CD14-positive monocyte (primary cell): ENCODE measurements around the gene SYNE2. TPM values are rescaled to one million over a fixed set of nuclear protein-coding genes. Genes with fewer than 3 reads are reported as not detected.

Experiments
- DNase-seq, 3 donors: peaks; one replicate each; pipeline ENCODE4 v3.0.0-alpha.2; 2011 to 2022
- H2AFZ ChIP-seq: 2 replicates; pipeline ENCODE4 v1.6.0; 2012; ENCODE audit warnings: mild to moderate bottlenecking, low read depth, low read length, inconsistent platforms; ENCODE audit not compliant: insufficient read depth, poor library complexity, severe bottlenecking
- H3K27ac ChIP-seq, 2 donors: 1 replicate in 1 of 2; 2 replicates in 1 of 2; pipeline ENCODE4 v1.5.1; 2012 to 2013; ENCODE audit warnings: low read length in 2 of 2, control low read depth in 1 of 2, inconsistent platforms in 1 of 2, low read depth in 1 of 2, mild to moderate bottlenecking in 1 of 2
- H3K27me3 ChIP-seq, 2 donors: one replicate each; pipeline versions ENCODE4 v1.6.0 to v1.6.1; 2011 to 2013; ENCODE audit warnings: low read length in 2 of 2; ENCODE audit not compliant: control insufficient read depth in 2 of 2, insufficient read depth in 2 of 2
- H3K36me3 ChIP-seq, 2 donors: replicated peaks in 1 of 2; 1 replicate in 1 of 2; 2 replicates in 1 of 2; pipeline versions ENCODE4 v1.5.1 to v1.6.1; 2012 to 2013; ENCODE audit warnings: low read length in 2 of 2, control low read depth in 1 of 2, inconsistent platforms in 1 of 2, mild to moderate bottlenecking in 1 of 2; ENCODE audit not compliant: insufficient read depth in 2 of 2, control insufficient read depth in 1 of 2
- H3K4me1 ChIP-seq, 2 donors: 1 replicate in 1 of 2; 2 replicates in 1 of 2; pipeline versions ENCODE4 v1.5.1 to v1.6.1; 2012 to 2013; ENCODE audit warnings: low read length in 2 of 2, control low read depth in 1 of 2, inconsistent platforms in 1 of 2, mild to moderate bottlenecking in 1 of 2, moderate library complexity in 1 of 2; ENCODE audit not compliant: insufficient read depth in 2 of 2, control insufficient read depth in 1 of 2
- H3K4me2 ChIP-seq: replicated peaks from 2 replicates; pipeline ENCODE3; 2012; ENCODE audit warnings: low read length, moderate library complexity, mild to moderate bottlenecking; ENCODE audit not compliant: poor library complexity, severe bottlenecking; ENCODE audit errors: extremely low read depth
- H3K4me3 ChIP-seq, 3 experiments: fragments of 200-600 bp in 1 of 3; sonication (generic) in 1 of 3; replicated peaks in 1 of 3; 1 replicate in 2 of 3; 2 replicates in 1 of 3; pipeline ENCODE4 v1.5.1; 2011 to 2013; ENCODE audit warnings: low read length in 3 of 3, mild to moderate bottlenecking in 3 of 3, control low read depth in 2 of 3, low read depth in 2 of 3, inconsistent platforms in 1 of 3, moderate library complexity in 1 of 3
- H3K79me2 ChIP-seq: 2 replicates; pipeline ENCODE4 v1.6.0; 2012; ENCODE audit warnings: mild to moderate bottlenecking, control low read depth, inconsistent platforms, low read length, moderate library complexity; ENCODE audit not compliant: insufficient read depth
- H3K9ac ChIP-seq: 2 replicates; pipeline ENCODE4 v1.6.0; 2017; ENCODE audit warnings: low read length, mild to moderate bottlenecking; ENCODE audit not compliant: insufficient read depth, poor library complexity, severe bottlenecking
- H3K9me3 ChIP-seq, 2 donors: replicated peaks in 1 of 2; 1 replicate in 1 of 2; 2 replicates in 1 of 2; pipeline versions ENCODE4 v1.5.1 to v1.6.1; 2012 to 2013; ENCODE audit warnings: low read length in 2 of 2, control low read depth in 1 of 2; ENCODE audit not compliant: control insufficient read depth in 1 of 2, insufficient read depth in 1 of 2
- H4K20me1 ChIP-seq: 2 replicates; pipeline ENCODE4 v1.6.0; 2012; ENCODE audit warnings: mild to moderate bottlenecking, low read length, control low read depth, moderate library complexity; ENCODE audit not compliant: insufficient read depth
- H3K27ac Mint-ChIP-seq, 7 donors: one replicate each; pipeline ENCODE4 v1.8.0; 2020; ENCODE audit warnings: mild to moderate bottlenecking in 7 of 7, mixed read lengths in 7 of 7, moderate library complexity in 6 of 7, inconsistent platforms in 2 of 7
- H3K27me3 Mint-ChIP-seq, 3 donors: one replicate each; pipeline ENCODE4 v1.8.0; 2021 to 2022; ENCODE audit warnings: low read depth in 3 of 3, mild to moderate bottlenecking in 3 of 3, mixed read lengths in 3 of 3, moderate library complexity in 3 of 3, inconsistent platforms in 1 of 3
- H3K36me3 Mint-ChIP-seq, 2 donors: one replicate each; pipeline ENCODE4 v1.8.0; 2020; ENCODE audit warnings: mixed read lengths in 2 of 2, inconsistent platforms in 1 of 2, mild to moderate bottlenecking in 1 of 2
- H3K4me1 Mint-ChIP-seq: one replicate; pipeline ENCODE4 v1.8.0; 2020; ENCODE audit warnings: mild to moderate bottlenecking, mixed read lengths
- H3K4me3 Mint-ChIP-seq, 2 donors: one replicate each; pipeline ENCODE4 v1.8.0; 2020; ENCODE audit warnings: mild to moderate bottlenecking in 2 of 2, mixed read lengths in 2 of 2, moderate library complexity in 1 of 2
- H3K9me3 Mint-ChIP-seq, 7 donors: one replicate each; pipeline ENCODE4 v1.8.0; 2020 to 2022; ENCODE audit warnings: mixed read lengths in 7 of 7, mild to moderate bottlenecking in 6 of 7, moderate library complexity in 6 of 7, inconsistent platforms in 2 of 7
- WGBS: methylation state at CpG from one replicate; pipeline ENCODE4 v1.1.5; 2013; ENCODE audit warnings: missing lambda C conversion rate; ENCODE audit not compliant: insufficient coverage; 5-methylcytosine and 5-hydroxymethylcytosine counted together
- intact Hi-C, 2 donors: fragments of 100-400 bp; cut with micrococcal nuclease; formaldehyde crosslinking; loops; one replicate each; pipeline versions ENCODE4 v1.15.0 to v1.15.1; 2023
- polyA plus RNA-seq, 3 donors: library from polyadenylated mRNA; depleted of rRNA in 1 of 3; unstranded in 2 of 3; stranded (reverse) in 1 of 3; fragments of 300-500 nt in 2 of 3; fragments of >200 nt in 1 of 3; fragmentation: Illumina TruSeq in 2 of 3; gene quantifications; 1 replicate in 2 of 3; 2 replicates in 1 of 3; pipeline ENCODE4 v1.2.3, GENCODE V29; 2012 to 2021
- TF ChIP-seq, protein P1 (sequence below): fragments of 200-600 bp; IDR thresholded peaks from one replicate; pipeline ENCODE4 v1.8.0; 2022; ENCODE audit warnings: antibody characterized with exemption, mild to moderate bottlenecking

The SYNE2 gene
- polyA plus RNA-seq, 3 donors = 0.06 to 0.46 (median 0.44) TPM

DNA sequence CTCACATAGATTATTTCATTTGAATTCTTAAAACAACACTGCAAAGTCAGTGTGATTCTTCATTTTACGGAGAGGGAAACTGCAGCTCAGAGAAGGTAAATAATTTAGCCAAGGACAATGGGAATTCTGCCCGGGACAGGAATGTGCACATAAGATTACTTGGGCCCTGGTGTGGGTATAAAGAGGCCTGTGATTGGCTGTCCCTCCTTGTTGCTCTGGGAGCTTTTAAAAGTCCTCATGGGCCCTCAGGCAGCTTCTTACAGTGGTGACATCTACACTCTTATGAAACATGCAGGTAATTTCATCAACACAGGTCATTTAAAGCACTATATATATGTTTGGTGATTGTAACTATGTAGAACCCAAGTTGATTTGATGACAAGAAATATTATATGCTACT is 341.0 kb downstream of the SYNE2 start:
- no peak for DNase-seq
- H3K4me1 Mint-ChIP-seq = peaks cover 10% of the 10 kb centered on the region
- Histone ChIP-seq H3K9ac (no peak overlapping the region), H3K27me3 (peaks cover 0 to 7% of the 10 kb centered on the region in 2 donors), H3K4me1 (no peaks in the 10 kb centered on the region), H3K9me3 (no peaks in the 10 kb centered on the region), H3K36me3 (no peaks in the 10 kb centered on the region), H2AFZ (no peak overlapping the region), H3K4me3 (no peak overlapping the region), H3K4me2 (no peak overlapping the region), H3K79me2 (no peaks in the 10 kb centered on the region), H3K27ac (no peak overlapping the region), H4K20me1 (no peaks in the 10 kb centered on the region)
- H3K36me3 Mint-ChIP-seq = no peaks in the 10 kb centered on the region
- WGBS = 95% methylated on average over 2 of the region's 2 CpGs
- H3K4me3 Mint-ChIP-seq = no peak overlapping the region
- H3K27ac Mint-ChIP-seq = no peak overlapping the region
- H3K9me3 Mint-ChIP-seq = peaks cover 0 to 1% (median 0%) of the 10 kb centered on the region in 7 donors
- intact Hi-C loops = no loop called here
- TF ChIP-seq, protein P1, sequence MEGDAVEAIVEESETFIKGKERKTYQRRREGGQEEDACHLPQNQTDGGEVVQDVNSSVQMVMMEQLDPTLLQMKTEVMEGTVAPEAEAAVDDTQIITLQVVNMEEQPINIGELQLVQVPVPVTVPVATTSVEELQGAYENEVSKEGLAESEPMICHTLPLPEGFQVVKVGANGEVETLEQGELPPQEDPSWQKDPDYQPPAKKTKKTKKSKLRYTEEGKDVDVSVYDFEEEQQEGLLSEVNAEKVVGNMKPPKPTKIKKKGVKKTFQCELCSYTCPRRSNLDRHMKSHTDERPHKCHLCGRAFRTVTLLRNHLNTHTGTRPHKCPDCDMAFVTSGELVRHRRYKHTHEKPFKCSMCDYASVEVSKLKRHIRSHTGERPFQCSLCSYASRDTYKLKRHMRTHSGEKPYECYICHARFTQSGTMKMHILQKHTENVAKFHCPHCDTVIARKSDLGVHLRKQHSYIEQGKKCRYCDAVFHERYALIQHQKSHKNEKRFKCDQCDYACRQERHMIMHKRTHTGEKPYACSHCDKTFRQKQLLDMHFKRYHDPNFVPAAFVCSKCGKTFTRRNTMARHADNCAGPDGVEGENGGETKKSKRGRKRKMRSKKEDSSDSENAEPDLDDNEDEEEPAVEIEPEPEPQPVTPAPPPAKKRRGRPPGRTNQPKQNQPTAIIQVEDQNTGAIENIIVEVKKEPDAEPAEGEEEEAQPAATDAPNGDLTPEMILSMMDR = no peak
- peaks cover 7 to 10% (median 9%) of the 10 kb centered on the region in 3 donors for H3K27me3 Mint-ChIP-seq

DNA sequence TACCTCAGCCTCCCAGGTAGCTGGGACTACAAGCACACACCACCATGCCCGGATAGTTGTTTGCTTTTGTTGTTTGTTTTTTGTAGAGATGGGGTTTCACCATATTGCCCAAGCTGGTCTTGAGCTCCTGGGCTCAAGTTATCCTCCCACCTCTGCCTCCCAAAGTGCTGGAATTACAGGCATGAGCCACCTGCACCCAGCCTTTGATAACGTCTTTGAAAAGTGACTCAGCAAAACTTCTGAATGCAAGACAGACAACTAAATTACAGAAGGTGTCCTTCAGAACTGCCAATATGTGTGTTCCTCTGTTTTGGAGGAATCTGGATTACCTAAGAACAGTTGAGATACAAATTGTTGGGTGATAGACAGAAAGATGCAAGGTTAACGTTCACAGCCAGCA is 341.6 kb downstream of the SYNE2 start:
- H3K9me3 ChIP-seq = no peaks in the 10 kb centered on the region
- no peak overlapping the region for H3K4me3 ChIP-seq
- H3K9ac ChIP-seq = no peak overlapping the region
- Mint-ChIP-seq H3K4me1 (peaks cover 10% of the 10 kb centered on the region), H3K9me3 (peaks cover 0 to 1% (median 0%) of the 10 kb centered on the region in 7 donors), H3K4me3 (no peak overlapping the region), H3K27ac (no peak overlapping the region), H3K27me3 (peaks cover 7 to 10% (median 9%) of the 10 kb centered on the region in 3 donors), H3K36me3 (no peaks in the 10 kb centered on the region)
- TF ChIP-seq, protein P1 = no peak
- no peak overlapping the region for H3K27ac ChIP-seq
- no peaks in the 10 kb centered on the region for H3K36me3 ChIP-seq
- DNase-seq = no peak
- no peaks in the 10 kb centered on the region for H3K4me1 ChIP-seq
- 0% methylated on average over 1 of the region's 3 CpGs for WGBS
- peaks cover 0 to 7% of the 10 kb centered on the region in 2 donors for H3K27me3 ChIP-seq
- no peak overlapping the region for H3K4me2 ChIP-seq
- no peaks in the 10 kb centered on the region for H3K79me2 ChIP-seq
- H2AFZ ChIP-seq = no peak overlapping the region
- H4K20me1 ChIP-seq = no peaks in the 10 kb centered on the region
- intact Hi-C loops = no loop called here
